CD4-positive, alpha-beta T cell treated with Interleukin-17A for 4 hours (primary cell): ENCODE results near the gene GPSM1.
"Not testable (repeated sequence)": the region's sequence is repeated elsewhere in the genome, so short reads cannot be mapped to it uniquely, and the experiment has no call there.

ENCODE experiments used
- DNase-seq: peaks from one replicate; pipeline ENCODE4 v3.0.0-alpha.2; 2020; ENCODE audit warnings: mixed read lengths

GPSM1 gene

GRCh38 chr9:136319244-136319643, 8.1 kb upstream of the GPSM1 start:
- DNase-seq, result not testable (repeated sequence)

GRCh38 chr9:136319955-136320354, 7.4 kb upstream of the GPSM1 start:
- DNase-seq, result not testable (repeated sequence)

GRCh38 chr9:136320972-136321371, 6.4 kb upstream of the GPSM1 start:
- not testable (repeated sequence) for DNase-seq

- no peak for DNase-seq
These were observed 5.8 kb upstream of the GPSM1 start for GRCh38 chr9:136321561-136321960.

GRCh38 chr9:136322756-136323330, 4.5 kb upstream of the GPSM1 start:
- no peak for DNase-seq

GRCh38 chr9:136323371-136323789, 4.0 kb upstream of the GPSM1 start:
- DNase-seq, result no peak

- DNase-seq, result no peak
These were observed 2.6 kb upstream of the GPSM1 start for GRCh38 chr9:136324501-136325300.

GRCh38 chr9:136325358-136325757, 2.0 kb upstream of the GPSM1 start:
- no peak for DNase-seq

GRCh38 chr9:136326061-136326760, 1.1 kb upstream of the GPSM1 start:
- DNase-seq, result no peak

- DNase-seq, result no peak
These were observed 507 bp upstream of the GPSM1 start for GRCh38 chr9:136326761-136327303.

- no peak for DNase-seq
These were observed 777 bp downstream of the GPSM1 start for GRCh38 chr9:136328011-136328621.

GRCh38 chr9:136328622-136329041, 1.3 kb downstream of the GPSM1 start:
- no peak for DNase-seq

- DNase-seq, result no peak
These were observed 1.9 kb downstream of the GPSM1 start for GRCh38 chr9:136329211-136329627.

GRCh38 chr9:136329636-136330405, 2.5 kb downstream of the GPSM1 start:
- no peak for DNase-seq

GRCh38 chr9:136330406-136330990, 3.2 kb downstream of the GPSM1 start:
- no peak for DNase-seq

GRCh38 chr9:136331030-136331429, 3.7 kb downstream of the GPSM1 start:
- no peak for DNase-seq

GRCh38 chr9:136331556-136332481, 4.5 kb downstream of the GPSM1 start:
- no peak for DNase-seq

- no peak for DNase-seq
These were observed 5.2 kb downstream of the GPSM1 start for GRCh38 chr9:136332482-136332983.

GRCh38 chr9:136333045-136333444, 5.7 kb downstream of the GPSM1 start:
- no peak for DNase-seq

- no peak for DNase-seq
These were observed 6.1 kb downstream of the GPSM1 start for GRCh38 chr9:136333486-136333885.

- no peak for DNase-seq
These were observed 7.2 kb downstream of the GPSM1 start for GRCh38 chr9:136334541-136334940.
